ENCODE measurements around the gene NUDT8.

DNA sequence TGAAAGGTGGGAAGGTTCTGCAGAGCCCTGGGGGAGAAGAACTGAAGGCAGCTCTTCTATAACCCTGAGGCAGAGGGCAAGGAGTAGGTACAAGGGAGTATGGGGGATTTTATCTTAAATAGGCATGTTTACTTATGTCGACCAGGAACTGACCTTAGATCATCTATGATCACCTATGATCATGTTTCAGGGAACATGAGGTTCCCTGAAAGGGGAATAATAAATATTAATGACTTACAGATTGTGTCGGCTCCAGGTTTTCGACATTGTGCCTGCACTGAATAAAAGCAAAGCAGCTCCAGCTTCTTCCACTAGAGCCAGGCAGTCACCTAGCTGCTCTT is 36.2 kb downstream of the NUDT8 start:
- TF ChIP-seq, protein P1, sequence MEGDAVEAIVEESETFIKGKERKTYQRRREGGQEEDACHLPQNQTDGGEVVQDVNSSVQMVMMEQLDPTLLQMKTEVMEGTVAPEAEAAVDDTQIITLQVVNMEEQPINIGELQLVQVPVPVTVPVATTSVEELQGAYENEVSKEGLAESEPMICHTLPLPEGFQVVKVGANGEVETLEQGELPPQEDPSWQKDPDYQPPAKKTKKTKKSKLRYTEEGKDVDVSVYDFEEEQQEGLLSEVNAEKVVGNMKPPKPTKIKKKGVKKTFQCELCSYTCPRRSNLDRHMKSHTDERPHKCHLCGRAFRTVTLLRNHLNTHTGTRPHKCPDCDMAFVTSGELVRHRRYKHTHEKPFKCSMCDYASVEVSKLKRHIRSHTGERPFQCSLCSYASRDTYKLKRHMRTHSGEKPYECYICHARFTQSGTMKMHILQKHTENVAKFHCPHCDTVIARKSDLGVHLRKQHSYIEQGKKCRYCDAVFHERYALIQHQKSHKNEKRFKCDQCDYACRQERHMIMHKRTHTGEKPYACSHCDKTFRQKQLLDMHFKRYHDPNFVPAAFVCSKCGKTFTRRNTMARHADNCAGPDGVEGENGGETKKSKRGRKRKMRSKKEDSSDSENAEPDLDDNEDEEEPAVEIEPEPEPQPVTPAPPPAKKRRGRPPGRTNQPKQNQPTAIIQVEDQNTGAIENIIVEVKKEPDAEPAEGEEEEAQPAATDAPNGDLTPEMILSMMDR (IDR thresholded peaks at IDR 0.05) = no peak
- TF ChIP-seq POLR2A (IDR thresholded peaks at IDR 0.05) = no peak
